GM12891 (cell line): ENCODE data around the gene FGGY.

Experiments
- PAX5 ChIP-seq: IDR thresholded peaks from 2 replicates; pipeline ENCODE4 v1.6.1; 2011; ENCODE audit warnings: low read length, moderate library complexity, mild to moderate bottlenecking; ENCODE audit not compliant: insufficient read depth, severe bottlenecking
- POLR2A ChIP-seq: IDR thresholded peaks from 2 replicates; pipeline ENCODE4 v1.6.1; 2011; ENCODE audit warnings: low read depth, low read length, control low read depth
- POLR2AphosphoS5 ChIP-seq: IDR thresholded peaks from 2 replicates; pipeline ENCODE4 v1.6.1; 2011; ENCODE audit warnings: low read depth, low read length, control low read depth
- POU2F2 ChIP-seq: IDR thresholded peaks from 2 replicates; pipeline ENCODE4 v1.6.1; 2011; ENCODE audit warnings: low read depth, mild to moderate bottlenecking, control low read depth, low read length, moderate library complexity
- TAF1 ChIP-seq: IDR thresholded peaks from 2 replicates; pipeline ENCODE4 v1.6.1; 2011; ENCODE audit warnings: low read depth, low read length, control low read depth

GRCh38 chr1:59458884-59459283 is 162.0 kb downstream of the FGGY start:
- TF ChIP-seq POLR2A, result no peak
- no peak for TF ChIP-seq POLR2AphosphoS5
- no peak for TF ChIP-seq POU2F2
- TF ChIP-seq PAX5, result no peak
- no peak for TF ChIP-seq TAF1
